GM21526 (cell line): Measurements from ENCODE around the gene SLC26A4.

Experiments used
- ATAC-seq: cut with Tn5 transposase; IDR thresholded peaks from one replicate; pipeline ENCODE4 v1.9.1; 2021; ENCODE audit warnings: moderate library complexity; ENCODE audit not compliant: unreplicated experiment, low FRiP score

SLC26A4 gene

DNA sequence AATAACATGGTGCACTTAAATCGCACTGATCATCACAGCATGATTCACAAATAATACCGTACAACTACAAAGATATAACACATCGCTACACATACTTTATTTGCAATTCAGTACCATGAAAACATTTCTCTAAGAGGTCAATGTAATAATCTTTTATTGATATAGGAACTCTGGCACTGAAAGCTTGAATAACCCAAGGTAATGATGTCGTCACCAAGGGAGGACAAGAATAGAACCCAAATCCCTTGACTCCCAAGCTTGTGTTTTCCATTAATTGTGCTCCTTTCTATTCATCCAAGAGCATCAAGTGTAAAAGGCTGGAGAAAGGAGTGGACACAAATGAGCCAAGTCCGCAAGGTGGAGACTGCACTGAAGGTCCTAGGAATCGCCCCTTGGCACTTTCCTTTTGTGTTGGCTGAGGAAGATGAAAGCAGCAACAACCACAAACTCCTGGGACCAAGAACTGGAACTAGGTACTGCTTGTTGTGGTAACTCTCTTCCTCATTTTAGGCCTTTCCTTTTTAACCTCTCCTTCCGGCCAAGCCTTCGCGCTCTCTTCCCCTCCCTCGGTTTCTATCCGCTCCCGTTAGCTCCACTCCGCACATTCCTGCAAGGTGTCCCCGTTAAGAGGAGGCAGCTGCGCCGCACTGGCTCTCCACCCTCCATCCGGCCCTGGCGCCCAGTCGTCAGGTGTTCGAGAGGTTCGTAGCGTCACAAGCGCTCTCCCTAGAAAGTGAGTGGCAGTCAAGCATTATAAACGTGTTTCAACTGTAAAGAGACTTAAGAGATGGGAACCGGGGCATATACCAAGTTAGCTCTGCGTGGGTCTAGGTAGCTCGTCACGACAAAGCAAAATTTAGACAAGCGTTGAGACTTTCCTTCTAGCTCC, 82.3 kb downstream of the SLC26A4 start:
- peak; percentile 35 for ATAC-seq

DNA sequence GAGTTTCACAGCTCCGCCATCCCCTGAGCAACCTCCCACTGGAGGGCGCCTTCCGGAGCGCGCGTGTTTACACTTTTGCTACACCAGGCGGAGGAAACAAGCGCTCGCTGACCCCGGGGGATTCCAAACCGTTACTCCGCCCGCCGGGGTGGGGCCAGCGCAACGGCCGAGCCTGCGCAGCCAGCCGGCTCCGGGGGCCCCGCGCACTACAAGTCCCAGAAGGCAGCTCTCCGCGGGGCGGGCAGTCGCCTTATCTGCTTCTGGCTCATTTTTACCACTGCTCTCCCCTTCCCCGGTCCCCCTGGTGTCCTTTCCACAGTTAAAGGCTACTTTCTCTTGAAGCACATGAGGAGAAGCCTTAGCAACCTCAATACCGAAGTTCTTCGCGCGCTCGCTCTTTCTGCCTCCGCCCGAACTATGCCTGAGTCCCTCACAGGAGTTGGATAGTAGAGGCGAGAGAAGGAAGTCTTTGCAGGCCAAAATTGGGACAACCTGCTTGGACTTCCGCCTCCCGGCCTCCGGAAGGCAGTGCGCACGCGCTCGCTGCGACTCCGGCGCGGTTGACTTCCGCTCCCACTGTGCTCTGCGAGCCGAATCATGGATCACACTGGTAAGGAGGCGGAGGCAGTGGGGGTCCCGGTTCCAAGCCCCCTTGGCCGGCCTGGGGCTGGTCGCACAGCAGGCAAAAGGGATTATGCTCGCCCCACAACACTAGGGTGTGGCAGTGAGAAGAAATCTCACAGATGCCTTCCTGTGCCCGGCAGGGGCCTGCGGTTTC, 83.1 kb downstream of the SLC26A4 start, which contains the start of gene CBLL1:
TSS of gene CBLL1 (plus strand) at position 576 of the 778 bp plus-strand sequence. CDS start at position 598, 22 bp downstream.
- peak; percentile 92 for ATAC-seq

DNA sequence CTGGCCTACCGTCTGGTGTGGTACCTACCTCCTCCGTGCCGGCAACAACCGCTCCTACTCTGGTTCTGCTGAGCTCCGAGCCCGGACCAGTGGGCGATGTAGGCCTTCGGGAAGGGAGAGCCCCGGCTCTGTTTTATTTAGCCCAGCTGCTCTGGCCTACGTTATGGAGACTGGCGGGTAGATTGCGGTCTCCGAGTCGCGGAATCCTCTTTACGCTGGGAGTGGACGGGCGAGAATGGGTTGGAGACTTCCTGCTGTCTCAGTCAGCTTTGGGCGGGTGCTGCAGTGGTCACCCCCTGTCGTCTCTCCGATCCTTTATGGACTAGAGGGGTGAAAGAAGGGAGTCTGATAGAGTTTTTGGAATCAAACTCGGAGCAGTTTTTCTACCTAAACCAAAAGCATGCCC, 83.7 kb downstream of the SLC26A4 start:
- ATAC-seq: peak; percentile 39

DNA sequence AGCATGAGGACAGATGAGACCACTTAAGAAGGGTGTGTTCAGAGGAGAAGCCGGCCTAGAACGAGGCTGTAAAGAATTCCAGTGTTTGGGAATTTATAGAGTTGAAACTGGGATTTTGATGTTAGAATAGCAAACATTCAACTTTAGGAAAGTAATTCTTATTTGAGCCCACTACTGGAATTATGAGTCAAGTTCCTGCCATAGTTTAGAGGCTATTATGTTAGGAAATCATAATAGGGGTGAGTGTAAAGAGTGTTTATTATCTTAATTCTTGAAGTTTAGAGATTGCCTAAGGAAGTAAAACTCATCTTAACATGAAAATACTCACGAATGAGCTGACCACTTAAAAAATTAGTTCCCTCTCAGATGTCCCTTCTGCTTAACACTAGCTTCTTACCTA, 85.4 kb downstream of the SLC26A4 start:
- no peak for ATAC-seq

DNA sequence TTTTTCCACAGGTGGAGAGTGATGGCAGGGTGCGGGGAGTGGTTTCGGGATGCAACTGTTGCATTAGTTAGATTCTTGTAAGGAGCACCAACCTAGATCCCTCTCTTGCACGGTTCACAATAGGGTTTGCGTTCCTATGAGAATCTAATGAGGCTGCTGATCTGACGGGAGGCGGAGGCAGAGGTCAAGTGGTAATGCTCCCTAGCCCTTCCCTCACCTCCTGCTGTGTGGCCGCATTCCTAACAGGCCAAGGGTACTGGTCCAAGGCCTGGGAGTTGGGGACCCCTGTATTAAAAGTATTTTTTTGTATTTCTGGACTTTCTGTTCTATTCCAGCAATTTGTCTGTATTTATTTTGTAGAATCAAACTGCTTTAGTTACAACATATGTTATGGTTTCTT, 90.5 kb downstream of the SLC26A4 start:
- ATAC-seq: no peak

DNA sequence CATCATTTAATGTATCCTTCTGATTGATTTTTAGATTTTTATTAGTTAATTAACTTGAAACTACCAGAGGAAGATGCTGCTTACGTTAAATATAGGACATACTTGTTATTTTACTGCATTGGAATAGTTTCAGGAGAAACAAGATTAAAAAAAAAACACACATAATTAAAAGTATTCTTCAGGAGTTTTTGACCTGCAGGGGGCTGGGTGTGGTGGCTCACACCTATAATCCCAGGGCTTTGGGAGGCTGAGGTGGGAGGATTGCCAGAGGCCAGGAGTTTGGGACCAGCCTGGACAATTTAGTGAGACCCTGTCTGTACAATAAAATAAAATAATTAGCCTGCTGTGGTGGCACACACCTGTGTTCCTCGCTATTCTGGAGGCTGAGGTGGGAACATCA, 94.0 kb downstream of the SLC26A4 start:
- ATAC-seq: no peak

DNA sequence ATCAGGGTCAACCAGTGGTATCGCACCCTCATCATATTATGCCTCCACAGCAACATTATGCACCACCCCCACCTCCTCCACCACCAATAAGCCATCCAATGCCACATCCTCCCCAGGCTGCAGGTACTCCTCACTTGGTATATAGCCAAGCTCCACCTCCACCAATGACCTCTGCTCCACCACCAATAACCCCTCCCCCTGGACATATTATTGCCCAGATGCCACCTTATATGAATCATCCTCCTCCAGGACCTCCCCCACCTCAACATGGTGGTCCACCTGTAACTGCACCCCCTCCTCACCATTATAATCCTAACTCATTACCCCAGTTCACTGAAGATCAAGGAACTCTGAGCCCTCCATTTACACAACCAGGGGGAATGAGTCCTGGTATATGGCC, 98.0 kb downstream of the SLC26A4 start:
- no peak for ATAC-seq

DNA sequence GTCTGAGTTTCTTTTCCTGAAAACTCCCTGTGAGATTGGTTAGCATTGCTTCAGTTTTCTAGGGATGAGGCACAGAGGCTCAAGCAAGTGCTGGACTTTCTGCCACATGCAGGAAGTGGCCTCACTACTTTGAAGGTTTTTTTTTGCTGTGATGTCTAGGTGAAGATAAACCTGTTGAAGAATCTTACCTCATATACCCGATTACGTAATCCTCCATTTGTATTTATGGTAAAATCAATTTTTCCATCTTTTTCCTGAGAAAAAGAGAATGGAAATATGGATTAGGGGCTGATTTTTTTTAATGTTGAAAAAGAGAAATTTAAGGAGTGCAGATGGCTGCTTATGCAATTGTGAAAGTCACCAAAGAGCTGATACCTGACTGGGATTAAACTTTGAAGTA, 106.8 kb downstream of the SLC26A4 start:
- ATAC-seq: no peak
